HG03135 (cell line): Measurements from ENCODE around the gene RNF130.

ENCODE experiments used
- ATAC-seq: cut with Tn5 transposase; IDR thresholded peaks from one replicate; pipeline ENCODE4 v1.9.1; 2021; ENCODE audit warnings: mild to moderate bottlenecking, moderate library complexity; ENCODE audit not compliant: unreplicated experiment

The RNF130 gene, protein sequence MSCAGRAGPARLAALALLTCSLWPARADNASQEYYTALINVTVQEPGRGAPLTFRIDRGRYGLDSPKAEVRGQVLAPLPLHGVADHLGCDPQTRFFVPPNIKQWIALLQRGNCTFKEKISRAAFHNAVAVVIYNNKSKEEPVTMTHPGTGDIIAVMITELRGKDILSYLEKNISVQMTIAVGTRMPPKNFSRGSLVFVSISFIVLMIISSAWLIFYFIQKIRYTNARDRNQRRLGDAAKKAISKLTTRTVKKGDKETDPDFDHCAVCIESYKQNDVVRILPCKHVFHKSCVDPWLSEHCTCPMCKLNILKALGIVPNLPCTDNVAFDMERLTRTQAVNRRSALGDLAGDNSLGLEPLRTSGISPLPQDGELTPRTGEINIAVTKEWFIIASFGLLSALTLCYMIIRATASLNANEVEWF

GRCh38 chr5:180071531-180072255, at the start of gene RNF130:
Gene RNF130, minus strand, starts transcription at chr5:180071759. Its CDS starts 57 bp downstream, at chr5:180071702.
- no peak for ATAC-seq

- no peak for ATAC-seq
Observed at GRCh38 chr5:180120237-180121101, 48.9 kb upstream of the RNF130 start.

GRCh38 chr5:180119903-180120236, 48.3 kb upstream of the RNF130 start:
- ATAC-seq = no peak

GRCh38 chr5:180119031-180119902, 47.7 kb upstream of the RNF130 start:
- ATAC-seq = no peak

DNA sequence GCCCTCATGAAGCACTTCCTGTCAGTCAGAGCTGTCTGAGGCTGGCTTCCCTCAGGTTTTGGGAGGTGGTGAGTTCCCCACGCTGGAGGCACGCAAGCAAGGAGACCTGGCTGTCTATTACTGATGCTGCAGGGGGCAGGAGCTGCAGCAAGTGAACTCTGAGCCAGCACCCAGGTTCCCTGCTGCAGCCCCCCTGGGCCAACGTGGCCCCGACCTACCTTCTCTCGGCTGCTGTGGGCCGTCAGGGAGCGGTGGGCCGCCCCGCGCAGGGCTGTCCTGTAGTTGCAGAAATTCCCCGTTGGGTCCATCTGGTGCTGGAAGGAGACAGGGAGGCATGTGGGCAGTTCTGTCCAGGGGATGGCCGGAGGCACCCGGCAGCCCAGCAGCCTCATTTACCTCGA, 46.8 kb upstream of the RNF130 start:
- no peak for ATAC-seq

- ATAC-seq = no peak
Observed at GRCh38 chr5:180117000-180117725, 45.6 kb upstream of the RNF130 start.

DNA sequence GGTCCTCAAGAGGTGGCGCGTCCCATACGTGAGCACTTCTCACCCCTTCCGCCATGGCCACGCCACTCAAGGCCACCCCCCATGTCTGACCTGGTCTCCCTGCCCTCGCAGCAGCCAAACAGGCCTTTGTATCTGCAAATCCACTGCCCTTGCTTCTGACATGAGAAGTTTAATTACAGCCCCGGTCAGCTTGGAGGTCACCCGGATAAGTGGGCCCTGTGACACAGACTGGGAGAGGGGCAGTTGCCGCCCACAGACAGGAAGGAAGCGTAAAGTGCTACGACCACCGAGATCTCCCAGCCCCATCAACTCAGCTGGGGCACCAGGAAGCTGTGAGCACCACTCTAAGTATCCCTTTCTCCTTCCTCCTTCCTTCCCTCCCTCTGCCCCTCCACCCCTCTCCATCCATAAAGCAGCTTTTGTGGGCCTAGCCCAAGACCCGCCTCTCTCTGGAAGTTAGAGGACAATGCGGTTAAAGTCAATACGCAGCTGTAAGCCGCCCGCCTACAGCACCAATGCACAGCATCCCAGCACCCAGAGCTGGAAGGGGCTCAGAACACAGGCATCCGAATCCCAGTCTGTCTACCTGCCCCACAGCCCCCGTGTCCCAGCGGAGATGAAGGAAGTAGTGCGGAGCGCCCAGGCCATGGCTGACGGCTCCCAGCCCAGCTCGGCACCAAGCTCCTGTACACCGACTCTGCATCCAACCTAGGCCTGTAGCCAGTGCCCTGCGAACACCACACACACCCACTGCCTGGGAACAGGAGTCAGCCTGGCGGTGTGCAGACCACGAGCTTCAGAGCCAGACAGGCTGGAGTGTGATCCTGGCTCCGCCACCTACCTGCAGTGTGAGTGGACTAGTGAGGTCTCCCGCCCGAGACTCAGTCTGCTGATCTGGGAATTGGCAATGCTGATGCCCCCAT, 44.8 kb upstream of the RNF130 start:
- ATAC-seq = no peak

DNA sequence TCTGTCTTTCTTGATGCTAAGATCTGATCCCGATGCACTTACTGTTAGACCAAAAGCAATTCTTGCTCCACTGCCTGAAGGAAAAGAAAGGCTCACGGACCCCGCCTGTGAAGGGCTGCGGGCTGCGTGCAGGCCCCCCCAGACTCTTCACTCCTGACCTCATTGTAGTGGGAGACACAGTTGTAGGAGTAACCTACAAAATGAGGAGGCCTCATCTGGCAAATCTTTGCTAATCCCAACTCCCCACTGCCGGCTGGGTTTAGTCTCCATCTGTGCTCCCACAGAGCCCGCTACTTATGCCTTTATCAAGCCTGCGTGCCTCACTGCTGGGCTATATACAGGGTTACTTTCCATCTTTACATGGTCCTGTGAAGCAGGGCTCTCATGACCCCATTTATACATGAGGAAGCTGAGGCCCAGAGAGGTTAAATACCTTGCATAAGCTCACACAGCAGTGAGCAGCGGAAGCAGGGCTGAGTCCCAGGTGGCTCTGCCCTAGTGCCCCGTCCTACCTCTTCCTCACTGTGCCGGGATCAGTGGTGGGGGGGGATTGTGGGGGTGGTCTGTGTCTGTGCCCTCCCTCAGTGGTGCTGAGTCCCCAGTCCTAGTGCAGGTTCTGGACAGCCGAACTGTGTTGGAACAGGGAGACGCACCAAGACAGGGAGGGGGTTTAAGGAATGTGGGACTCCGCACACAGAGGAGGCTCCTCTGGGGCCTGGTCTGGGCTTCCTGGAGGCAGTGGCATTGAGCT, 43.9 kb upstream of the RNF130 start:
- no peak for ATAC-seq

- no peak for ATAC-seq
Observed at GRCh38 chr5:180114304-180115003, 42.9 kb upstream of the RNF130 start.

DNA sequence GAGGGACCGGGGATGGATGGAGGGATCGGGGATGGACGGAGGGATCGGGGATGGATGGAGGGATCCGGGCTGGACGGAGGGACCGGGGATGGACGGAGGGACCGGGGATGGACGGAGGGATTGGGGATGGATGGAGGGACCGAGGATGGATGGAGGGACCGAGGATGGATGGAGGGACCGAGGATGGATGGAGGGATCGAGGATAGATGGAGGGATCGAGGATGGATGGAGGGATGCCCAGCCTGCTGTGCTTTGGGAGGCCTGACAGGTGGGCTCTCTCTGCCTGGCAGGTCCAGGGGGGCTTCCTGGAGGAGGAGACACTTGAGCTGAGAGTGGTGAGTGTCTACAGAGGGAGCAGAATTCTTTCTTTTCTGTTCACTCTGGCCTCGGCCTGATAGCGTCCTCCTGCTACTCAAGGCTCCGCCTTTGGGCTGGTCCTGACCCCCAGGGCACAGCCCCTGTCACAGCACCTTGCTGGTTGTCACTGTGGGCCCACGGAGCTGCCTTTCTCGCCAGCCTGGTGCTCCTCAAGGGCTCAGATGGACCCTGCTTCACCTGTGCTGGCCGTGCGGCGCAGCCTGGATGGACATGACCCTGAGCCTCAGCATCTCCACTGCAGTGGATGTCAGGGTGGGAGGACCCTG, 42.2 kb upstream of the RNF130 start:
- ATAC-seq = no peak

- no peak for ATAC-seq
Observed at GRCh38 chr5:180112181-180112861, 40.8 kb upstream of the RNF130 start.

- no peak for ATAC-seq
Observed at GRCh38 chr5:180111273-180112002, 39.9 kb upstream of the RNF130 start.

DNA sequence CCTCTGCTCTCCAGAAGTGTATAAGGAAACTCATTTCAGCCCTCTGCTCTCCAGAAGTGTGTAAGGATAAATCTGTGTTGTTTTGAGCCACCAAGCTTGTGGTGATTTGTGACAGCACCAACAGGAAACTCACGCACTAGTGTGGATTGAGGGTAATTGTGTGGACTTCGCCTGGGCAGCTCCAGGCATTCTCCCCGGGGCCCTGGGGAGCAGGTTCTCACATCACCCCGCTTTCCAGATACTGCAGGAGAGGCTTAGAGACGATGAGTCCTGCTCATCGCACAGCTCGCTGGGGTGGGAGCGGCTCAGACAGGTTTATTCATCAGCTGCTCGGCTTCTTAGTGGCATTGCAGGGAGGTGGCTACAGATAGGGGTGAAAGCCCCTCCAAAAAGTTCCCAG, 38.4 kb upstream of the RNF130 start:
- ATAC-seq = no peak

DNA sequence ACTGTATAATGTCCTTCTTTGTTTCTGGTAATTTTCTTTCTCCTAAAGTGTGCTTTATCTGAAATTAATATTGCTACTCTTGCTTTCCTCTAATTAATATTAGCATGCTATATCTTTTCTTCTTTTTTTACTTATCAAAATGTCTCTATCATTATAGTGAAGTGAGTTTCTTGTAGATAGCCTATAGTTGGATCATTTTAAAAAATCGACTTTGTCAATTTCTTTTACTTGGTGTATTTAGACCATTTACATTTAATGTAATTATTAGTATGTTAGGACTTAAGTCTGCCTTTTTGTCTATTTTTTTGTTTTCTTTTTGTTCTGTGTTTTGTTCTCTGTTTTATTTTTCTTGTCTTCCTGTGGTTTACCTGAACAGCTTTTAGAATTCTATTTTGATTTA, 35.4 kb upstream of the RNF130 start:
- no peak for ATAC-seq

GRCh38 chr5:180105827-180106312, 34.3 kb upstream of the RNF130 start:
- no peak for ATAC-seq

DNA sequence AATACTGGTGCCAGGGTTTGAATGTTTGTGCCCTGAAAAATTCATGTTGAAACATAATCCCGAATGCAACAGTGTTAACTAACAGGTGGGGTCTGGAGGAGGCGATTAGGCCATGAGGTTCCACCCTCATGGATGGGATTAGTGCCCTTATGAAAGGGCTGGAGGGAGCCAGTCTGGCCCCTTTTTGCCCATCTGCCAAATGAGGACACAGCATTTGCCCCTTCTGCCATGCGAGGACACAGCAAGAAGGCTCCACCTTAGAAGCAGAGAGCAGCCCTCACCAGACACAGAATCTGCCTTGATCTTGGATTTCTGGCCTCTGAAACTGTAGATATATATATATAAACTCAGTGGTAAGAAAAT, 32.6 kb upstream of the RNF130 start:
- ATAC-seq = no peak
